Midbrain (tissue), 1 donor: ENCODE results near the gene LZTS2.

ENCODE experiments used
- DNase-seq: peaks from one replicate; lab custom pipeline; 2025; lab: John Stamatoyannopoulos, UW

The LZTS2 gene

GRCh38 chr10:101014230-101014884 is 14.7 kb downstream of the LZTS2 start:
- peak; percentile 84 for DNase-seq

DNA sequence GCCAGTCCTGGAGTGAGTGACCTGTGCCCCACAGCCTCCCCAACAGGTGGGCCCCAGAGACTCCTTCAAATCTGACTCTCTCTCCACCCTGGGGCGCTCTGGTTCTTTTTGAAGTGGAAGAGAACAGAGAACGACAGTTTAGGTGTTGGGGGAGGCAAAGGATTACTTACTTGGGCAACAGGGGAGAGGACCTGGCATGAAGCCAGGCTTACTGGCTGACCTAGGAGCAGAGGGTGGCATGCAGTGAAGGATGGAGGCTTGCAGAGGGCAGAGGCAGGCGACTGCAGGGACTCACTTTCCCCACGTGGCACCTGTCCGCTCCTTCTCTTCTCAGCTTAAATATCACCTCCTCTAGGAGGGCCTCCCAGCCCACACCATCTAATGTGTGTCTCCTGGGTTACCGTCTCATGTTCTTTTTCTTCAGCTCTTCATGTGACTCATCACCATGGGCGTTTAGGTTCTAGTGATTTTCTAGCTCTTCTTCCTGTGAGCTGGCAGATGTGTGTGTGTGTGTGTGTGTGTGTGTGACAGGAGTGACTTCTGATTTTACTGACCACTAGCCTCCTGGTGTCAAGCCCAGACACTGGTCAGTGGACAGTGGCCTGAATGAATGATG is 15.5 kb downstream of the LZTS2 start:
- no peak for DNase-seq

GRCh38 chr10:101015582-101015973 is 16.0 kb downstream of the LZTS2 start:
- no peak for DNase-seq

GRCh38 chr10:101016814-101017213 is 17.2 kb downstream of the LZTS2 start:
- DNase-seq = no peak

DNA sequence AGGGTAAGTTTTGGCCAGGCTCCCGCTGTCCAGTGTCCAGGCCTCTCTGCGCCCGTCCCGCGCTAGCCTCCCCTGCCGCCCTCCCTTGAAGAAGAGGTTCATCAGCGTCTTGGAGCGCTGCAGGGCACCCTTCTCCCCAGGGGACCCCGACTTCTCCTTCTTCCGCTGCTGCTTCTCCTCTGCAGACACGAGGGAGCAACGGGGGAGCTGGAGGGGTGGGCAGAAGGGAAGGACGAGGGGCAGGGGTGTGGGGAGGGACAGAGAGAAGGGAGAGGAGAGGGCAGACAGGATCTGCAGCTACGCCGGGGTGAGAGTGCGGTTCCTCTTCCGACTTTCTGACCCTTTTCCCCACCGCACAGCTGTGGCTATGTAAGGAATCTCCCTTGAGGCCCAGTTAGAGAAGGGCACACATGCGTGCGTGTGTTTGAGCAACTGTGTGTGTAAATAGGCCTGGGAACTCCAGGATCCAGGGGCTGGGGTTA is 18.6 kb downstream of the LZTS2 start:
- DNase-seq = no peak

- DNase-seq = peak; percentile 84
Measured at GRCh38 chr10:101018600-101019439, 19.2 kb downstream of the LZTS2 start.

- no peak for DNase-seq
Measured at GRCh38 chr10:101019440-101019703, 19.8 kb downstream of the LZTS2 start.

- no peak for DNase-seq
Measured at GRCh38 chr10:101020427-101021075, 20.9 kb downstream of the LZTS2 start.

DNA sequence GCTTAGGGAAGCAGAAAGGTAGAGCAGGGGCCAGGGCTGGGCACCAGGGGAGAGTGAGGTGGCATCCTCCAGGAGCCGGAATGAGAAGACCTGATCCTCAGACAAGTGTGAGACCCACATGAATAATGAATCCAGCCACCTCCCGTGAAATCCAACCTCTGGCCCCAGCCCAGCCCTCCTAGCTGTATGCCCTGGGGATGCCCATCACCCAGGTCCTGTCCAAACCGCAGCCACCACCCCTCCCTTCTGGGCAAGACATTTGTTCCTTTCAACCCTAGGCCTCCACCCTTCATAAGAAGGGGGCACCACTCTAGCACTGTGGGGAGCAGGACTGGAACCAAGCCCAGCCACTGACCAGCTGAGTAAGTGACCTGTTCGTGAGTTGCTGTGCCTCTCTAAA is 21.6 kb downstream of the LZTS2 start:
- DNase-seq = no peak

GRCh38 chr10:101021692-101022251 is 22.2 kb downstream of the LZTS2 start:
- DNase-seq = no peak

DNA sequence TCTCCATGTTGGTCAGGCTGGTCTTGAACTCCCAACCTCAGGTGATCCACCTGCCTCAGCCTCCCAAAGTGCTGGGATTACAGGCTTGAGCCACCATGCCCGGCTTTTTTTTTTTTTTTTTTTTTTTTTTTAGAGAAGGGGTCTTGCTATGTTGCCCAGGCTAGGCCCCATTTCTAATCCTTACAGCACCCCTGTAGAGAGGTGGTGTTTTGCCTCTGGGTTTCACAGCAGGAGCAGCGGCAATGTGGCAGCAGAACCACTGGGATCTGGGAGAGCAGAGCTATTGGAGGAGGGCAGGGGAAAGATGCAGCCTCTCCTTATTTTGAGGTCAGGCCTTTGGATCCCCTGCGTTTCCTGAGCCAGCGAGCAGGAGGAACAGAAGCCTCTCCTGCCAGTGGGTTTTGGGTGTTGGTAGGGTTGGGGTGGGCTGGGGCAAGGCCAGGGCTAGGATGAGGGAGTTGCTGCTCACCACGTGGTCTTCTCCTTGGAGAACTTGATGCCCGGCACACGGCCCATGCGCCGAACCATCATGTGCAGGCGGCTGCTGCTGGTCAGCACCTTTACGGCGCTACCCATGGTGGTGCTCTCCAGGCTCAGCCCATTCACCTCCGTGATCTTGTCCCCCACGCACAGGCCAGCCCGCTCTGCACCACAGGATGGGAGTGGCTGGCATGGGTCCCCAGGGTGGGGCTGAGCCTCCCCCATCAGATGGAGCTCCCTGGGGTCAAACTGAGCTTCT is 23.5 kb downstream of the LZTS2 start:
- no peak for DNase-seq

DNA sequence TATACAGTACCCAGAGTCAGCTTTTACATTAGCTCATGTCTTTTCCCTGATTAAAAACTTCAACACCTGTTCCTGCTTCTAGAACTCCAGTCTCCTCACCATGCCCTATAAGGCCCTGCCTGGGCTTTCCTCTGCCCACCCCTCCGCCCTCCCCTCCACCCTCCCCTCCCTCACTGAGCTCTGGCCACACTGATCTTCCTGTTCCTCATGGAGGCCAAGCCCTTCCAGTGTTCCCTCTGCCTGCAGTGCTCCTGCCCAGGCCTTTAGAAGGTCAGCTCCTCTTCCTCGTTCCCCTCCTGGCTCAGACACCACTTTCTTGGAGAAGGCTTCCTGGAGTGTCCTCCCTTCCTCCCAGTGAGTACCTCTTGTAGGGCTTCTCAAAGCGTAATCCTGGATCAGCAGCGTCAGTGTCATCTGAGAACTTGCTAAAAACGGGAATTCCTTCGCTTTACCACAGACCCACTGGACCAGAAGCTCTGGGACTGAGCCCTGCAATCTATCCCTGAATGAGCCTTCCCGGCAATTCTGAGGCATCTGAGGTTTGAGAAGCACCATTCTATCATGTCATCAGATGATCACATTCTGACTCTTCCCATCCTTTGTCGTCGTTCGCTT is 27.6 kb downstream of the LZTS2 start:
- no peak for DNase-seq

DNA sequence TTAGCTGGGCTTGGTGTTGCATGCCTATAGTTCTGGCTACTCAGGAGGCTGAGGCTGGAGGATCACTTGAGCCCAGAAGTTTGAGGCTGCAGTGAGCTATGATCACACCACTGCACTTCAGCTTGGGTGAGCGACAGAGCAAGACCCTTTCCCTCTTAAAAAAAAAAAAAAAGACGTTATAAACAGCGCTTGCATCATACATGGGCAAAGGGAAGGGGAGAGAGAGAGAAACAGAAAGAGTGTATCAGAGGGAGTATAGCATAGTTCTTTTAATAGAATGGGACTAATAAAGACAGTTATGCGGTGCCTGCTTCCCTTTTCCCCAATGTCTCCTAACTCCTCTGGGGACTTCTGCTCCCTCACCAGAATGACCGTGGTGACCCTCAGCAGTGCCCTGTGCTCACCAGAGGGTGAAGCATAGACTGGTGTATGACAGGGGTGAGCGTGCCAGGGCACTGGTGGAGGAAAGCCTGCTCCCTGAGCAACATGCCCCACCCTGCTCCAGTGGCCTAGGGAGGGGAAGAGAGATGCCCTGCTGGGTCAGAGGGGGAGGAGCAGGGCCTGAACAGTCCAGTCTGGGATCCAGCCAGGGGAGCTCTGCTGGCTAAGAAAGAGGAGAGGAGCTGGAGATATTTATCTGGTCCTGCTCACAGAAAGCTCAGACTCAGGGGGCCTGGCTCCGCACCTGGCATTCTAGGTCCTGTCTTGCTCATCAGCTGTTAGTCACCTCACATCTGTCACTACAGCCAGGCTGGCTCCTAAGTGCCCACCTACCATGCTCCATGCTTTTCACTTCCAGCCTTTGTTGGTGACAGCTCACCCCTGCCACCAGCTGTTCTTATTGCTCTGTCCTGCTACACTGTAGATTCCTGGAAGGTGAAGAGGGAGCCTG is 29.1 kb downstream of the LZTS2 start:
- no peak for DNase-seq

- DNase-seq = no peak
Measured at GRCh38 chr10:101029520-101030295, 30.1 kb downstream of the LZTS2 start.

GRCh38 chr10:101030496-101031127 is 31.0 kb downstream of the LZTS2 start:
- DNase-seq = no peak

DNA sequence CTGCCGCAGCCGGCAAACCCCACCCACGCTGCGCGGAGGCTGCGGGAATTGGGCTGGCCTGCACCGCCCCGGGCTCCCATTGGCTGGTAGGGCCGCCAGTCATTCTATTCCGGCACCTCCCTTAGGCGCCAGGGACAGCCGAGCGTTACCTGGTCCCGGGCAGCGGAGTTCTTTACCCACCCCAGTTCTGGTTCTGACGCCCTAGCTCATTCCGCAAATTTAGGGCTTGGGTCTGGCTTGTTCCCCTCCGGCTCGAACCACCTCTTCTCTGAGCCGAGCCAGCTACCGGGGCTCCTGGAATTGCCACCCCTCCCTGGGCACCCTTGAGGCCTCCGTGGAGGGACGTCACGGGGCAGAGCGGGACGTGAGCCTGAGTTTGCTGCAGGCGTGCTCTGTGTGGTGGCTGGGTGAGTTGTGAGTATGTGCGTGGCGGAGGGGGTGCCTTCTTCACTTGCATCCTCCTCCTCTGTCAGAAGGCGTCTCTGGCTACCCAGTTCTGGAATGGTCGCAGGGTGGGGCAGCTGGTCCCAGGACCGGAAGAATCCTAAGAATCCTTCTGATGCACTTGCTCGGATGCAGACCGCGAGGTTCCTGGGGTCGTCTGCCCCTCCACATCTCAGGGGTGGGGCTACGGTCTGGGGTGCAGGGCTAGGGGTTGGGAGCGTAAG is 31.7 kb downstream of the LZTS2 start, which contains the start of the genes PDZD7 and SFXN3:
TSS of gene PDZD7 (minus strand) at position 2 of the 668 bp plus-strand sequence. CDS start 910 bp downstream, outside the sequence.
TSS of gene SFXN3 (plus strand) at position 107 of the 668 bp plus-strand sequence. CDS start 3,461 bp downstream, outside the sequence.
- DNase-seq = peak; percentile 95

GRCh38 chr10:101031796-101032636 is 32.4 kb downstream of the LZTS2 start:
- DNase-seq = peak; percentile 87
